HG03175 (cell line): ENCODE measurements around the gene PCK1.

ENCODE experiments used
- ATAC-seq: cut with Tn5 transposase; IDR thresholded peaks from one replicate; pipeline ENCODE4 v1.9.1; 2021; ENCODE audit warnings: mild to moderate bottlenecking, moderate library complexity; ENCODE audit not compliant: unreplicated experiment

The PCK1 gene

DNA sequence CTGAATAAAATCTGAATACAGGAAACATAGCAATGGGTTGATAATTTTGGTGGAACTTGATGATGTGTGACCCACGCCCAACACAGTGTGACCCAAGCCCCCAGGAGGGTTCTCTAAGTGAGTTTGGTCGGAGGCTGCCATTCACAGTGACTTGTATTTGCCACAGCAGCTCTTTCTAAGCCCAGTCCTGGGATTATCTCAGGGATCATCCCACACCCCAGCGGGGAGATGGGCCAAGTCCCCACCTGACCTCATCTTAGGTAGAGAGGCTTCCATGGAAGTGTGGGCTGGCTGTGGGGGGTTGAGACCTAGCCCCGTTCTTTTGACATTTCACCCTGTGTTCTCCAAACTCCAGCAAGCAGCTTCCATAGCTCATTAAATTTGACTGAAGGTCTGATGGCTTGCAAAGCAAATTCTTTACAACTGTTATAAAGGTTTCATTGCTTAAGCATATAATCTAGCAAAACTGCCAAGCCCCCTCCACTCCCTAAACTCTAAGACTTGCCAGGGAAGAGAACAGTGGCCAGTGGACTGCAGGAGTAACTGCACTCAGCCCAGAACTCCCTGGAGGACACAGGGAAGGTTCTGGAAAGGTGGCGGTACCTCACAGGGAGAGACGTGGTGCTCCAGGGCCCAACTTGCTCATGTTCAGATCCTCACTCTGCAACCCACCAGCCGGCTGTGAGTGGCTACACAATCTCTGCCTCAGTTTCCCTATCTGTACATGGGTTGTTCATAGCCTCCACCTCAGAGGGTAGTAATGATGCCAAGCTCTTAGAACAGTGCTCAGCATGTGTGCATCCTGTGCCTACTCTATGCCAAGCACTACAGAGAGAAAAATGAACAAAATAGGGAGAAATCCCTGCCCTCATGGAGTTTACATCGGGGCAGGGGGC lies 1.0 kb upstream of the PCK1 start:
- ATAC-seq = no peak

DNA sequence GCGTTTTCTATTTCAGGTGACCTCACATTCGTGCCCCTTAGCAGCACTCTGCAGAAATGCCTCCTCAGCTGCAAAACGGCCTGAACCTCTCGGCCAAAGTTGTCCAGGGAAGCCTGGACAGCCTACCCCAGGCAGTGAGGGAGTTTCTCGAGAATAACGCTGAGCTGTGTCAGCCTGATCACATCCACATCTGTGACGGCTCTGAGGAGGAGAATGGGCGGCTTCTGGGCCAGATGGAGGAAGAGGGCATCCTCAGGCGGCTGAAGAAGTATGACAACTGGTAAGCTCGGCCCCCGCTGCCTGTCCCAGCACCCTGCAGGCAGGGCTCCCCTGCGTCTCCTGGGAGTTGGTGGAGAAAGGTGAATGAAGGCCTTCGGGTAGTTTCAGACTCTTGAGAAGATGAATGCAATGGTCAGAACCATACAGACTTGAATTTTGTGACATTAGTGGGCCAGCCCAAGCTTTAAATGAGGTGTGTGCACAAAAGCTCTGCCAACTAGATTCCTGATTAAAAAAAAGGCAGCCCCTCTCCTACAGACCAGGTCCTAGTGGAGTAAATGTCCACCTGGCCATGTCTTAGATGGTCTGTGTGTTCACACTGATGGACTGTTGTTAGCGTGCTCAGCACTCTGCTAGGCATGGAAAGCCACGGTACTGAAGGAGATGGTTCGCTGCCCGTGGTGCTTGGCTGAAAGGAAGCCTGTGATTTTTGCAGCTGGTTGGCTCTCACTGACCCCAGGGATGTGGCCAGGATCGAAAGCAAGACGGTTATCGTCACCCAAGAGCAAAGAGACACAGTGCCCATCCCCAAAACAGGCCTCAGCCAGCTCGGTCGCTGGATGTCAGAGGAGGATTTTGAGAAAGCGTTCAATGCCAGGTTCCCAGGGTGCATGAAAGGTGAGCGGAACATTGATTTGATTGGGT lies 708 bp downstream of the PCK1 start:
- no peak for ATAC-seq

DNA sequence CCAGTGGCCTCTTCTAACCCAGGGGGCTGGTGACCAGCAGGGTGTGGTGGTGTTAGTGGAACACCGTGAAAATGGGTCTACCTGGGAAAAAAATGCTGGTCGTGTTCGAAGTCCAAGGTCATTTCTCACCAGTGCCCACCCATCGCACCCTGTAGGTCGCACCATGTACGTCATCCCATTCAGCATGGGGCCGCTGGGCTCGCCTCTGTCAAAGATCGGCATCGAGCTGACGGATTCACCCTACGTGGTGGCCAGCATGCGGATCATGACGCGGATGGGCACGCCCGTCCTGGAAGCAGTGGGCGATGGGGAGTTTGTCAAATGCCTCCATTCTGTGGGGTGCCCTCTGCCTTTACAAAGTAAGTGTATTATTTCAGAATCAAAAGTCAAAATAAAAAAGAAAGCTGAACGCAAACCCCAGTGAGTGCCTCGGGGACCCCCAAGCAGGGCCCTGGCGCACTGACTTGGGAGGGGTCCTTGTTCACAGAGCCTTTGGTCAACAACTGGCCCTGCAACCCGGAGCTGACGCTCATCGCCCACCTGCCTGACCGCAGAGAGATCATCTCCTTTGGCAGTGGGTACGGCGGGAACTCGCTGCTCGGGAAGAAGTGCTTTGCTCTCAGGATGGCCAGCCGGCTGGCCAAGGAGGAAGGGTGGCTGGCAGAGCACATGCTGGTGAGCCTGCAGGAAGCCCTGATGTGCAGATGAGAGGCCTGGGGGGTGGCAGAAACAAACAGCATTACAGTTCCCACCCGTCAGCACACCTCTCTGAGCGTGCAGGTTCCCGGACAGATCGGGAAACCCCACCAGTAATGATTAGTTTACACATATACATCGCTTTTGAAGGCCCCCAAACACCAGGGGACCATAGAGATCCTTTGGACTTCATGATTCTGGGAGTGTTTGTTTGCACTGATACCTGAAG lies 1.9 kb downstream of the PCK1 start:
- ATAC-seq = no peak

DNA sequence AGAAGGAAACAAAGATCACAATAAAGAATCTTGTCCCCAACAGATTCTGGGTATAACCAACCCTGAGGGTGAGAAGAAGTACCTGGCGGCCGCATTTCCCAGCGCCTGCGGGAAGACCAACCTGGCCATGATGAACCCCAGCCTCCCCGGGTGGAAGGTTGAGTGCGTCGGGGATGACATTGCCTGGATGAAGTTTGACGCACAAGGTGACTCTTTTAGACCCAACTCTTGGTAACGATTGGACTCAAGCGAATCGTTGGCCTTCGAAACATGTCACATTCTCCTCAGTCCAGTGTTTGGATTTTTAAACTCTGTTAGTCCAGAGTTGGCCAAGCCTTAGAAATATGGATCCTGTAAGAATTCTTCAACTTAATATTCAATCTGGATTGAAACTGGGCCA lies 2.6 kb downstream of the PCK1 start:
- ATAC-seq = no peak

DNA sequence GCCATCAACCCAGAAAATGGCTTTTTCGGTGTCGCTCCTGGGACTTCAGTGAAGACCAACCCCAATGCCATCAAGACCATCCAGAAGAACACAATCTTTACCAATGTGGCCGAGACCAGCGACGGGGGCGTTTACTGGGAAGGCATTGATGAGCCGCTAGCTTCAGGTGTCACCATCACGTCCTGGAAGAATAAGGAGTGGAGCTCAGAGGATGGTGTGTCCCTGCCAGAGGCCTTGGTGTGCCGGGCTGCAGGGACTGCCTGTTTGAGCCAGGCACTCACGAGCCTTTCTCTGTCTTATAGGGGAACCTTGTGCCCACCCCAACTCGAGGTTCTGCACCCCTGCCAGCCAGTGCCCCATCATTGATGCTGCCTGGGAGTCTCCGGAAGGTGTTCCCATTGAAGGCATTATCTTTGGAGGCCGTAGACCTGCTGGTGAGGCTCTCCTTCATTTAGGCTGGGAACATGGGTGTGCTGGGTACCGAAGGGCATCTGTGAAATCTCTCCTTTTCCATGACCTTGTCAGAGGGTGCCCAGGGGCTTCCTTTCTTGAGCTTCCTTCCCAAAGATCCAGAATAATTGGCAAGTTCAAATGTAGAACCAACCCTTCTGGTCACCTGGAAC lies 3.4 kb downstream of the PCK1 start:
- ATAC-seq = no peak

DNA sequence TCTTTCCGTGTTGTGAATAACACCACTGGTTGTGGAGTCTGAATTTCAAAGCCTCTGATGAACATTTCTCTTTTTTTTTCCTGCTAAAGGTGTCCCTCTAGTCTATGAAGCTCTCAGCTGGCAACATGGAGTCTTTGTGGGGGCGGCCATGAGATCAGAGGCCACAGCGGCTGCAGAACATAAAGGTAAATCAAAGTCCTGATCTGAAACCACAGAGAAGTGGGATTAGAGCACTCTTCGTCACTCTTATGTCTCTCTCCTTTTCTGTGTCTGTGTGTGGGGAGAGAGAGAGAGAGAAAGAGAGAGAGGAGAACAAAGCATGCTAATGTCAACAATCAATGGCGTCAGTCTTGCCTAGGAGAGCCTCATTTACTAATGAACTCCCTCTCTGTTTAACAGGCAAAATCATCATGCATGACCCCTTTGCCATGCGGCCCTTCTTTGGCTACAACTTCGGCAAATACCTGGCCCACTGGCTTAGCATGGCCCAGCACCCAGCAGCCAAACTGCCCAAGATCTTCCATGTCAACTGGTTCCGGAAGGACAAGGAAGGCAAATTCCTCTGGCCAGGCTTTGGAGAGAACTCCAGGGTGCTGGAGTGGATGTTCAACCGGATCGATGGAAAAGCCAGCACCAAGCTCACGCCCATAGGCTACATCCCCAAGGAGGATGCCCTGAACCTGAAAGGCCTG lies 4.2 kb downstream of the PCK1 start:
- no peak for ATAC-seq

DNA sequence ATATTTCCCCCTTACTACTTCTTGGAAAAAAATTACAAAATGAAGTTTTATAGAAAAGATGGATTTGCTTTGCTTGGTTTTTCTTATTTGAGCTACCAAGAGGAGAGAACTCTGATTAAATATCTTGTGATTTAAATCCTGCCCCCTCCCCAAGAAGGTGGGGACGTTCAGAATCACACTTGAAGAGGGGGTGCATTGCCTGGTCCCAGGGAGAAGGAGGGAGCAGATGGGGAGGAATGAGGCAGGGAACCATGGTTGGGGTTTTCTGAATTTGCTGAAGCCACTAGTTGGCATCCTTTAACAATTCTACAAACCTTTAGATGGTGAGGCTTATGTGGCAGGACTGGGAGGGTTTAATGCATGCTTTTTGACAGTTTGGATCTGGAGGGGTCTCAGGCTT lies 5.5 kb downstream of the PCK1 start:
- no peak for ATAC-seq

DNA sequence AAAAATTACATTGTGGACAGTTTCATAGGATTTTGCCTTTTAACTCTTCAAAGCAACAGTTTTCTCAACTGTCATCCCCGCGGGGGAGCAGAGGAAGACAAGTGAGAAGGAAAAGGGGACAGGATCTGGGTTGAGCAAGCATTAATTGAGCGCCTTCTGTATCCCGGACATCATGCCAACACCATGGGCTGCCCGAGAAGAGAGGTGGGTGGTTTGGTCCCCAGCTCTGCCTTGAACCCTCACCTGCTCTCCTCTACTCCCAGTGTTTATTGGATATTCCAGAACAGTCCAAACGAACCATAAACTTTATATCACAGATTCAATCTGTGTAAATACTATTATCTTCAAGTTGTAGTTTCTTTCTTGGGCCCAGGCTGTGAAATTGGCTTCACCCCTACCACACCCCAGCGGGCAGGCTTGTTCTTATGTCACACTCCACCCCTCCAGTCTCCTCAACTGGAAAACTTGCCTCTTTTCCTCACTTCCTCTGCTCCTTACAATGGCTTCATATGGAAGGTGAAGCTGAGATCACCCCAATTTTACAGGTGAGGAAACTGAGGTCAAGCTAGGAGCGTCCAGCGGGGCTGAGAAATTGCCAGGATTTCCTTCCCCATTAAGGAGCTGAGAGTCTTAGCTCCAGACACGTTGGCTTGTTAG lies 6.0 kb downstream of the PCK1 start:
- no peak for ATAC-seq

DNA sequence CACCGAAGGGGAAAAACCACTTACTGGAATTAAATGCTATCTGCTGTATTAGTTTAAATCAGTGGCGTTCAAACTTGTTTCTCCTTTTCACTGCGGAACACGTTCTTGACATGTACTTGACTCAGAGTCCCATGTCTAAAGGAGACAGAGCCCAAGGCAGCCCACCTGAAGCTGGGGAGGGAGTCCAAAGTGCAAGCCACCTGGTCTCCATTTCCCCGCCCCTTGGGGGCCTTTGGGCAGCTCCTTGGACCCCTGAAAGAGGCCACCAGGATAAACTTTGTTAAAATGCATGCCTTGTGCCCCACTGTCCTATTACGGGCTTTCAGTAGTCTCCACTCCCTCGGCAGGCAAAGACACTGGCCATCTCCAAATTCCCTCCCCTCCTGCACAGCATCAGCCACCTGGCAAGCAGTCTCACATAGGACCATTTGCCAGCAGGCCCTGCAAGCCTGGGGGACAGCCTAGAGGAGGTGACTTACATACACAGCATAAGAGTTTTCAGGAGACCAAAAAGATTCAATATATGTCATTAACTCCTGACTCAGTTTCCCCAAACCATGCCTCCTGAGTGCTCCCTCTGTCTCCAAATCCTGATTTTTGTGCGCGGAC lies 6.7 kb downstream of the PCK1 start:
- no peak for ATAC-seq

DNA sequence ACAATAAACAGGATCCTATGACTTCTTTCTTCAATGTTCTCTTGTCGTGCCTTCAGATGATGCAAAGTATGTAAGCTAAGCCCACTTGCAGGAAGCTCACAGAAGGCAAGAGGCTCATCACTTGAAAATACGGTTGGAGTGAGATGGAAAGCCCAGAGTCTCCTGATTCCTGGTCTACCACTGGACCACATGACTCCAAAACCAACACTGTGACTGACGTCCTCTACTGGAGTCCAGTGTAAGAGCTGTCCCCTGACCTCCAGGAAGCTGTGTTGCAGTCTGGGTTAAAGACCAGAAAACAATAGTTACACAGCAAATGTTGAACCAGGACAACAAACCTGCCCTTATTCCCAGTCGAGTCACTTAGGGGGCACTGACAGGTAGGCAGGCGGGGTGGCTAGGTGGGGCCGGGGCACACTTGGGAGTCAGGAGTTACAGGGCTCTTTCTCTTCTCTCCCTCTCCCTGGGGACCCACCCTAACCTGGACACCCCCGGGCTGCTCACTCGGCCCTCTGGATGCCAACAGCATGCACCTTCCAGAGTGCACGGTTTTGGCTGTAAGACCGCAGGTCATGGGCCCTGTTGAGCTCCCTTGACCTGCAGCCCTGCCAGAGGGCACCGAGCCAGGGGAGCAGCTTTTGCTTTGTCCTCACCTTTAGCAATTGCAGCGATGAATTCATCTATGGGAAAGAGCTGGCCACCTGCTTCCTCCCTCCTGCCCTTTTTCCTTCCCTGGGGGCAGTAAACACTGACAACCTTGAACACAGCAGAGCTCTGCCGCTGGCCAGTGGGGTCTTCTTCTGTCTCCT lies 7.4 kb downstream of the PCK1 start:
- ATAC-seq = no peak

DNA sequence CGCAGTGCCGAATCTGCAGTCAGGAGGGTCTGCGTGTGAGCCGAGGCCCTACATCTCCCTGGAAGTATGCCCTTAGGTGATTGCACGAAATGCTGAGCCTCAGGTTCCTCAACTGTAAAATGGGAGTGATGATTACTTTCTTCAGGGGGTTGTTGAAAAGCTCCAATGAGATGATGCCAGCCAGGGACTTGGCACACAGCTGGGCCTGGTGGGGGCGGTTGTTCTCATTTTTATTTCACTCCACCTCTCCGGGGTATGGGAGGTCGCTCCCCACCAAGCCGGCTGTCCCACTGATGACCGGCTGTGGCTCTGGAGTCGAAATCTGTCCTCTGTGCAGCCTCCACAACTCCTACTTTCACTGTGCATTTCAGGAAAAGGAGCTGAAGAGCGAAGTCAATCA lies 8.1 kb downstream of the PCK1 start:
- ATAC-seq = no peak

DNA sequence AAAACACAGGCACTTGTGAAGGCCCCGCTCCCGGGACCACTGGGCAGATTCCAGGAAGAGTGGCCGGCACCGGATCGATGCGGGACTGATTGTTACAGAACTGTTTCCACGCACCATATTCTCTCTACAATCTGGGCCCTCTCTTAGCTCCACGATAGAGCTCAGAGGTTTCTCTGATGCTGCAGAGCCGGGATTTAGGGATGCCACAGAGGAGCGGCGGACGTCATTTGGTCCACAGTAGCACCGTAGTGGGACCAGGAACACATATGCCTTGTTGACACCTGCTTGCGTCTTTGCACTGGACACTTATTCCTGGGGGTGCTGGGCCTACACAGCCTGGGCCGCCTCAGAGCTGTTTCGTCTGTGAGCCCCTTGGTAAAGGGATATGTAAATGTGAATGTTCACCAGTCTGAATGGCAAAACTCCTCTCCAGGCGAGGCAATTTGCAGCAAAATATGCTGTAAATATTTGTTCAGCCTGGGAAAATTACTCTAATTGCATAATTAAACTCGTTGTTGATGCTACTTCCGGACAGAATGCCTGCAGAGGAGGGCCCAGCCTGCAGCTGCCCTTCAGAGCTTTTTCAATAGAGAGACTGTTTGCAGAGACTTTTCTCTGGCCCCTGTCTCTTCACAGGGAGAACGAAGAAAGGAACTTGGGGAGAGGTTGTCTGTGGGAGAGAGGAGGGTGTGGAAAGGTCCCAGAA lies 9.4 kb downstream of the PCK1 start:
- ATAC-seq = no peak

DNA sequence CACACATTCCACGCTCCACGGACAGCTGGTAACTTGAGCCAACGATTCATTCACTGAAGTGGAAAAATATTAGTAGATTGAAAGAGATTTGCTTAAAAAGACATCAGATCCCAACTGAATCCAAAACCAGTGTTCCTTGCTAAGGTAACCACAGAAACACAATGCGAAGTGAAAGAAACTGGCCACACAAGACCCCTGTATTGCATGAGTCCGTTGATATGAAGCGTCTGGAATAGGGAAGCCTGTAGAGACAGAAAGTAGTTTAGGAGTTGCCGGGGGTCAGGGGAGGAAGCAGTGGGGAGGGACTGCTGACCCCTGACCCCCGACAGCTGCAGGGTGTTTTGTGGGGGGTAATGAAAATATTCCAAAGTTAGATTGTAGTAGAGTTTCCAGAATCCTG lies 10.0 kb downstream of the PCK1 start:
- no peak for ATAC-seq

DNA sequence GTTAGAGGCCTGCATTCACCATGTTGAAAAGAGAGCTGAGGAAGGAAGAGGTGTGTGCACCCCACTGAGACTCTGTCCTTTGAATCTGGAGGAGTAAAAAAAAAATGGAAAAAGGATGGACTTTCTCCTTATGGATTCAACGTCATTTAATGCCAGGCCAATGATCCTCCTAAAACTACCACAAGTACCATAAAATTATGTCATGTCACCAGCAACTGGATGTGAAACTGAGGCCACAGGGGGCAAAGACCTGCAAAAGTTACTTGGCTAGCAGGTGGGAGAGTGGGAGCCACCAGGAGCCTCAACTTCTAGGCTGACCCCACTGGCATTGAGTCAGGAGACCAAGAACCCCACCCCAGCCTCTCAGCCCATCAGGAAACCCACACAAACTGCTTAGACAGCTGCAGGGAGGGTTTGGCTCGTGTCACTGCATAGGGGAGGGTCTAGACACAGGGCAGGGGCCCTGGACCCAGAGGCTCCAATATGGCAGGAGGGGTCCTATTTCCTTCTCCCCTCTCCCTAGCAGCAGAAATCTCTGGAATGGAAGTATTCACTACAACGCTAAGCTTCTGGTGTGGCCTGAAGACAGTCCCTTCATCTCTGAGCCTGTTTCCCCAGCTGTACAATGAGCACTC lies 11.0 kb downstream of the PCK1 start:
- no peak for ATAC-seq

DNA sequence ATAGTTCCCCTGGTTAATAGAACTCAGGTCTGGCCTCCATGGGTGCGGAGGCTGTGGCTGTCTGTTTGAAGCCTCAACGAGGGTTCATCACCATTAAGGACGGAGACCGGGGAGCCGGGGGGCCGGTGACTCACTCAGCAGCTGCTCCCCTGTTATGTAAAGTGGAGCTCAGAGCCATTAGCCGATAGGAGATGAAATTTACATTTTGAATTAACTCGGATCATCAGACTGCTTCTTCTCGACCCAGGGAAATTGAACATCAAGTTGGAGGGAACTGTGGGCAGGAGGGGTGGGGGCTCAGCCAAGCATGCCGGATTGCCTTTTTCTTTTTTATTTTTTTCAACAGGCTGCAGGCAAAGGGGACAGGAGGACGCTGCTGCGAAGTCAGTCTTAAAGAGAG lies 12.3 kb downstream of the PCK1 start:
- no peak for ATAC-seq

DNA sequence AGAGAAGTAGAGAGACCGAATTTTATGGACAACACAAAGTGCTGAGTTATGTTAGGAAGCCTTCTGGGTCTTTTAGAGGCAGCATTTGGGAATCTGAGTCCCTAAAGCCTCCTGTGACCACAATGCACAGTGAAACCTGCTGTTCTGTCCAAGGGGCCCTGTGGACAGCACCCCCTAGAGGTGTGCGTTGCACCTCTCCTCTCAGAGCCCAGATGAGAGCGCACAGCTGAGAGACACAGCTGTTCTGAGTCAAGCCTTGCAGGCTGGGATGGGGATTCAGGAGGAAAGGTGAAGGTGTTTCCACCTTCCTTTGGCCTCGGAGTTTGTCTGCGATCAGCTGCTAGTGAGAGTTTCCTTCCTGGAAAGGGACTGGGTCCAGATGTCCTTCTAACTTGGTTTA lies 13.0 kb downstream of the PCK1 start:
- ATAC-seq = no peak

DNA sequence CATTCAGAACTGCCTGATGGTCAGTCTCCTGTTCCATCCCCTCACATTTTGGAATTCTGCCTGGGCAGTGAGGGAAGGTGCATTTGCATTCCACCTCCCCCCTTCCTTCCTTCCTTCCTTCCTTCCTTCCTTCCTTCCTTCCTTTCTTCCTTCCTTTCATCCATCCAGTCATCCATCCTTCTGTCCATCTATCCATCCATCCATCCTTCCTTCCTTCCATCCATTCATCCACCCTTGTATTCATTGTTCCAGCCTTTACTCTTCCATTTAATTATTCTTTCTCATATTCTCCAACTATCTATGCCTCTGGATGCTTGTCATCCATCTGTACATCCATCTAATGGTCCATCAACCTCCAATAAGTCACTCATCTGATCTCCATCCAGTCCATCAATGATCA lies 14.0 kb downstream of the PCK1 start:
- ATAC-seq = no peak
